Left ventricle myocardium superior (tissue), 1 donor: ENCODE data around the gene ADCY2. TPM values are rescaled to one million over a fixed set of nuclear protein-coding genes. Genes with fewer than 3 reads are reported as not detected.

ENCODE experiments used
- ATAC-seq: fragments of 200-7000 bp; cut with Tn5 transposase; one replicate; pipeline ENCODE4 v1.9.1; 2020; ENCODE audit warnings: mild to moderate bottlenecking, moderate library complexity
- DNase-seq: peaks from one replicate; pipeline ENCODE4 v3.0.0-alpha.2; 2020
- intact Hi-C: fragments of 100-400 bp; cut with micrococcal nuclease; formaldehyde crosslinking; loops from one replicate; pipeline ENCODE4 v1.11.0; 2022
- total RNA-seq: library from RNA; stranded (reverse); fragmentation: NEBNext Ultra II Directional; extraction: Animal tissue kit (Norgen Biotek cat#: 25700); gene quantifications from one replicate; pipeline ENCODE4 v1.2.1, GENCODE V29; 2021
- donor health status: DM: no; HTN: yes; CAD: no; lungs with severe emphysema.

ADCY2 gene
- total RNA-seq, 1 donor from 2014 or later = 0.17 TPM

DNA sequence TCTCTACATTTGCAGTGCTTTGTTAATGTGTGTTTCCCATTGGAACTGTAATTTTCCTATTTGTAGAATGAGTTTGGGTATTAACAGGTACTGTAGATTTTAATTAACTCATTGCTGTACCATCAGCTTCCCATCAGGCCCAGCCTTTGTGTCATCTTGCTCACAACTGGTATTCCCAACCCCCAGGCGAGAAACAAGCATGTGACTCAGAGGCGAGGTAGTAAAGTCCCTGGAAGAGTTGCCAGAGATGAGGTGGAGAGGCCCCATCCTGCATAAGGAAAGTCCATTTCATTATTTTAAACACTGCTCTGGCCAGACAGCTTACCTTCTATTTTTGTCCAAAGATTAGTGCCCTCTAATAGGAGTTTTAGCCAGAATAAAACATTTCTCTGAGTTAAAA lies 29.9 kb downstream of the ADCY2 start:
- ATAC-seq = no peak
- intact Hi-C loops = no loop called here
- no peak for DNase-seq

DNA sequence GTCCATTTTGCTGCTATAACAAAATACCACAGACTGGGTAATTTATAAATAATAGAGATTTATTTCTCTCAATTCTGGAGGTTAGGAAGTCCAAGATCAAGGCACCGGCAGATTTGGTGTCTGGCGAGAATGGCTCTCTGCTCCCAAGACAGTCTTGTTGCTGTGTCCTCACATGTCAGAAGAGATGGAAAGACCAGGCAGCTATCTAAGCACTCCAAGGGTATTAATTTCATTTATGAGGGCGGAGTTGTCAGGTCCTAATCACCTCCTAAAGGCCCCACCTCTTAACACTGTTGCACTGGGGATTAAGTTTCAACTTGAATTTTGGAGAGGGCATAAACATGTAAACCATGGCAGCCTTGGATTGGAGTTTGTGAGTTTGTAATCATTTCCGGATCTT lies 30.3 kb downstream of the ADCY2 start:
- ATAC-seq (no peak), DNase-seq (no peak)
- intact Hi-C loops = no loop called here

DNA sequence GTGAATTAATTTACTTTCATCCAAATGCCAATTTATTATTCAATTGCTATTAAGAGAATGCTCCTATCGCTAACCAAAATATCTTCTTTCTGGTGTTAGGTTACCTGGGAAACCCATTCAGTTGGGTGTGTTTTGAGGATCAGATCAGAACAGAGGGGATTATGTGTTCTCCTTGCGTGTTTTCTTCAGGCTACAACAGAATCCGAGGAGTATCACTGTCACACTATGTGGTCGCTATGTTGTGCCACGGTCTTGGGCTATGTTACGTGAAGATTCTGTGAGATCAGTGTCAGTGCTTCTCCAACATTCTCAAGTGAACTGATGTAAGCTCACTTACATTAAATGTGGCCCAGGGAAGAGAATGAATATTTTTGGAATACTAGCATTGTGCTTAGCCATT lies 39.0 kb downstream of the ADCY2 start:
- intact Hi-C loops = no loop called here

DNA sequence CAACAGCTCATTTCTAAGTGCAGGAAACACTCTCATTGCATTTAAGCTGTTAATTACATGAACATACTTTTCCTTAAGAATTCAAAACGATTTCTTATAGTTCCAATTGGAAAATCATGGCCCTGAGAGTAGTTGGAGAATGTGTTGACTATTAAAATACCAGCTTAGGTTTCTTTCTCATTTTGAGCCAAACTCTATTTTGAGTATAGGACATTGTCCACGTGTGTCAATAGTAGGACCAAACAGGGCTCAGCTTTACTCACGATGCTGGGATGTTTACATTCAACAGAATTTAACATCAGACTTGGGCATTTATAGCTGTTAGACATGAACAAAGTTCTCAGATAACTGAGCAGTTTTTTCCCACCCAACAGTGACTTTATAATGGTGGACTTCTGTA lies 39.6 kb downstream of the ADCY2 start:
- ATAC-seq = no peak
- no peak for DNase-seq
- intact Hi-C loops = no loop called here

More for the DNA sequence above, 39.0 kb downstream of the ADCY2 start:
- DNase-seq (no peak), ATAC-seq (no peak)

DNA sequence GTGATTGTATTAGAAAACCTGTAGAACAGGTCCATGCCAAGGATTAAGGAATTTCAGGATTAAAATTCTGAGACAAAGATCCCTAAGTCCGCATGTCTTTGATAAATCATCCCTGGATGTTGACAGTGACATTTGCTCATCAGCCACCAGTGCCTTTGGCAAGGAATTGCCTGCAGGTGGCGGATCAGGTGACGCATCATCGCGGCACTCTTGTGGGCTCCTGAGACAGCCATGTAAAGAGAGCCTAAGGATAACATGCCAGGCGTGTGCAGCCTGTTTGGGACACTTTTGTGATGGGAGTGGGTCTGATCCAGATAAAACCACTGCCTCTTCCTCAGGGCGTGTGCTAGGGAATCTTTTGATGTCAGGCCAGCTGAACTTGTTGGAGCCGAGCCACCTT lies 40.6 kb downstream of the ADCY2 start:
- no peak for ATAC-seq
- DNase-seq = no peak
- intact Hi-C loops = no loop called here

DNA sequence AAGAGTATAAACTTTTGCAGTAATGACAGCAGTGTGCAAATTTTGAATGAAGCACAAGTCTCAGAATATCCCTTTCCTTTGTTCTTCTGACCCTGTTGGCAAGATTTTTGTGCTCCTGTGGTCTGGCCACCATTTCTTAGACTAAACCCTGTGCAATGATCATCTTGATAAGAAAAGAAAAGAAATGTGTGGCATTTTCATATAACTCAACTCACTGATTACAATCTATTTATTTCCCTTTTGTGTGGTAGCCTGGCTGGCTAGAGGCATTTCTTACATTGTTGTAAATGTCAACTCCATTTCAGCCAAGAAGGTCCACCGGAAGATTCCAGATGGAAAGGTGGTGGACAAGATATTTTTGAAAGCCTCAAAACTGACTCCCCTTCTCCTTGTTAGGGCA lies 41.9 kb downstream of the ADCY2 start:
- DNase-seq (no peak), ATAC-seq (no peak)
- intact Hi-C loops = no loop called here

DNA sequence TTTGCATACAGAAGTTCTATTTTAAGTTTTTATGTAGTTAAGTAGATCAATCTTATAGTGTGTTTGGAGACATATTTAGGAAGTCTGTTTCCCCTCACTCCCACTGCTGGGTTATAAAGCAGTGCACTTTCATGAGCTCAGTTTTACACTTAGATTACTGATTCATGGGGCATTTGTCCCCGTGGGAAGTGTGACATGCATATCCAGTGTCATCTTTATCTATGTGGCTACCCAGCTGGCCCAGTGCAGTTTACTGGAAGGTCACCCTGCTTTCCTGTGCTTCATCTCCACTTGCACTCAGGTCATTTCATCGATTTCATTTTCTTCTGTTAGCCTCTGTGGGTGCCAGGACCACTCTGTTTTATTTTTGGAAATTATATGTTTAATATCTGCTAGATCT lies 49.1 kb downstream of the ADCY2 start:
- intact Hi-C loops = no loop called here
- ATAC-seq (no peak), DNase-seq (no peak)

DNA sequence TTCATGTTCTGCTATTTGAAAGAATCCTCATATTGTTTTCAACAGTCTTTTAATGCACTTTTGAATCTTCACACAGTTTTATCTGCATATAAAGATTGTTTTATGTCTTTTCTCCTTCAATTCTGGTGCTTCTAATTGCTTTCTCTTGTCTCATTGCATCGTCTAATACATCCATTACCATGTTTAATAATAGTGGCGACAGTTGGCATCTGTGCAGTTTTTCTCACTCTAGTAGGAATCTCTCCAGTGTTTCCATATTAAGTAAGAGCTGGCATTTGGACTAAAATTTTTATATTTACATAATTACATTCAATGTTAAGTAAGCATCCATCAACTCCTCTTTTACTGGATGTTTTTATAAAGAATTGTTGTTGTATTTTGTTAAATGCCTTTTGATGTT lies 49.9 kb downstream of the ADCY2 start:
- intact Hi-C loops = no loop called here

DNA sequence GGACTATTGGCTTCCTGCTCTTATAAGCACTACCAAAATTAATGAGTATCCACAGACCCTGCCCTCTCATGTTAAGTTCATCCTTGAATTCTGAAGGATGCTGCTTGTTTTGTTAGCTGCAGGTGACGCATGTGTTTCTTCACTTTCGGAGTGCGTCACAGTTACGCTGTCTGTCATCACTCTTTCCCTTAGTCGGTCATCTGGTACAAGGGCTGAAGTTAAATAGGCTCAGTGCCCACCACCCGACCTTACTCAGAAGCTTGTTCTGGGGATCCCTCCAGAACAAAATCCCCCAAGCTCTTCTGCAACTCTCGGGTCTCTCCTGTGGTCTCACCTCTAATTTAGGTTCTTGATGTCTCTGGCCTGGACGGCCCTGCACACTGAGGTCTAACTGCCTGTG lies 51.0 kb downstream of the ADCY2 start:
- ATAC-seq (no peak), DNase-seq (no peak)
- intact Hi-C loops = no loop called here

More for the DNA sequence above, 49.9 kb downstream of the ADCY2 start:
- no peak for DNase-seq
- no peak for ATAC-seq

DNA sequence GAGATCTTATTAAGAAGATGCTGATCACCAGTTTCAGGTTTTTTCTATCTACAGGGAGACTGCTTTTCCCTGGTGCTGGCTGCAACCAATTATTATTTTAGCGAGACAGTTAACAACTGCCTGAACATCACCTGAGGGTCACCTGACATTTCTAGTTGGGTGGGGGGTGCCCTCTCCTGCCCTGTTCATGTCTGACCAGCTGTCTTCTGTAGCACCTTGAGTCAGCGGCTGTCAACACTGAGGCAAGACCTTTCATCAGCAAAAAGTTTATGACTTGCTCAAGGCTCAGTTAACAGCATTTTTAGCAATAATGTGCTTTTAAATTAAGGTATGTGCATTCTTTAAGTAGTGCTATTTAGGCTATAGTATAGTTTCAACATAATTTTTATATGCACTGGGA lies 58.0 kb downstream of the ADCY2 start:
- DNase-seq (no peak), ATAC-seq (no peak)

DNA sequence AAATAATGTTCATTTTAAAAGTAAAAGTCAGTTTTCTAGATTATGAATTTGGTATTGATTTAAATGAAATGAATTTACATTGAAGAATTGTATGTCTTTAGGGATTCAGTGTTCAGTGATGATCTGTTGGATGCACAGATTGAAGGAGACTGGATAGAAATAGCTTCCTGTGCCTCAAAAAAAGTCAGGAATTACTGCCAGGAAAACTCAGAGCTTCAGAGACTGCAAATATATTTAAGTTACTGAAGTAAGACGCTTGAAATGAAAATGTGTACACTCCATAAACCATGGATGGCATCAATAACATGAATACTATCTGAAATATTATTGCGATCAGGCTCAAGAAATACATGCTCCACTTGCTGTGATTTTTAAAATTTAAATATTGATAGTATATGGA lies 60.3 kb downstream of the ADCY2 start:
- intact Hi-C loops = no loop called here
- DNase-seq (no peak), ATAC-seq (no peak)

More for the DNA sequence above, 58.0 kb downstream of the ADCY2 start:
- intact Hi-C loops = no loop called here

DNA sequence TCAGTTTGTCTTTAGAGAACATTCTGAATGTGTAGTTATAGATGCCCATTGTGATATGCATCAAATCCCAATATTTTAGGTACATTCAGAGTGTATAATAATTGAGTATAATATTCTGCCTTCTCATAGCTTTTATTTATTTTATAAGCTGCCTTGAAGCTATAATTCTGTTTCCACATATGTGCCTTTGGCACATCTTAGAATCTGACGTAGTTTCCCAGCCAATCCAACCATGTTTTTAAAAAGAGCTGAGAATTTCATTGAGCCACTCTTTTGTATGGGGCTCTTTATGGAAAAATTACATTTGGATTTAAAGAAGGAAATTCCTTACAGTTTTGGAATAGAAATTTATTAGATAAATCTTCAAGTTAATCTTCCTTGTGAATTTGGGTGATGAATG lies 65.4 kb downstream of the ADCY2 start:
- no peak for DNase-seq
- intact Hi-C loops = no loop called here
- ATAC-seq = no peak

DNA sequence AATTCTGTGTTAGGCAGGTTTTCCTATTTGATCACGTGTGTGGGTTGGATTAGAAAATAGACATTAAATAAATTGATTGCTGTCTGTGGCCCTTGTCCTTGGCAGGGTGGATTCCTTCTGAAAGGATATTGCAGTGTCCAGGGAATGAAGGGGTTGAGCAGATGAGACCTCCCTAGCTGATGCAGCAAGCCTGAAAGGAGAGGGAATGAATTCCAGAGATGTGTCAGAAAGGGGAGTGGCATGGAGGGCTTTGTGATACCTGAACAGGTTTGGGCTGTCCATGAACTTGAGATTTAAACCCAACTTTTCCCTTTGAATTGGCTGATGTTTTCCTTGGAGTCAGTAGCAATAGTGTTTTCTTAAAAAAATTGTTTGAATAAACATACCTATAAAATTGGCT lies 66.8 kb downstream of the ADCY2 start:
- no peak for DNase-seq
- intact Hi-C loops = no loop called here
- ATAC-seq = no peak

DNA sequence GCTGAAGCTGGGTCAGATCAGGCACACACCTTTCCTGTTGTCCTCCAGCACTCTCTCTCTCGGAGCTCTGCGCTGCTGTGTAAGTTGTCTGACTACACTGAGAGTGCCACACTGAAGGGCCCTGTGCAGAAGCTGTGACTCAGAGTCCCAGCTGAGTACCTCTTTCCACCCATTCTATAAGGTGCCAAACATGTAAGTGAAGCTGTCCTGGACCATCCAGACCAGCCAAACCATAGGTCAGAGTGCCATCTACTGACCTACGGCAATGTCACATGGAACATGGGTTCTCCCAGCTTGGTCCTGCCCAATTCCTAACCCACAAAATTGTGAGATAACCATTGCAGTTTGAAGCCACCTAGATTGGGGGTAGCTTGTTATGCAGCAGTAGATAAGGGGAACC lies 68.2 kb downstream of the ADCY2 start:
- ATAC-seq = no peak
- DNase-seq = no peak
- intact Hi-C loops = no loop called here

DNA sequence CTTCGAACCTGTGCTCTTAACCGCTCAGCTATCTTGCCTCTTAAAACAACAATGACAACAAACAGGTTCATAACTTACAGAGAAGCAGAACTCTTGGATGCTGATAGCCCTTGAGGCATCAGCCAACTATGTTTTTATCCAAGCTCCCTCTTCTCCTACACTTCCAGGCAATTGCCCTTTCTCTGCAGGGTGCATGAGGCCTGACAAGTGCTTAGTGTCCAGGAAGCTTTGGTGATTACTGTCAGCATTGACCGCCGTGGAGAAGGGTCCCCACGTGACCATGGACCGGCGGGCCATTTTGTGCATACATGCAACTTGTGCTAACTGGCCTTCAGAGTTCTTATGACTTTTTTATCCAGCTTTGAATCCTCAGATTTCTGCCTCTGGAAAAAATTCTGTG lies 71.2 kb downstream of the ADCY2 start:
- no peak for DNase-seq
- intact Hi-C loops = no loop called here
- no peak for ATAC-seq

DNA sequence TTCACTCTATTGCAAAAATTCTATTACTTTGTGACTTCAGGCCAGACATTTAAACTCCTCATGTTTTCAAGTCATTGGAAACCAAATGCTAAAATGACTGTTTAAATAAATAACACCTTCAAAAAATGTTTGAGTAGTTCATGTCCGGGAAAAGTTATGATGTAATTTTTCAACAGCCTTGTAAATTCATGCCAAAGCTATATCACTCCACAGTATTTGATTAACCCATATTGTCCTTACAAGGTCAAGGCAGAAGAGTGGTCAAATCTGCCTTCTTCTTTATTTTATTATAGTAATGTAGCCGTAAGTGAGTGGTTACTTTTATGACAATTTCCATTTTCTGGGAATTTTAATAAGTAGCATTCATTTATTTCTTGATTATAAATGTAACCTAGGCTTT lies 72.8 kb downstream of the ADCY2 start:
- ATAC-seq (no peak), DNase-seq (no peak)
- intact Hi-C loops = no loop called here

DNA sequence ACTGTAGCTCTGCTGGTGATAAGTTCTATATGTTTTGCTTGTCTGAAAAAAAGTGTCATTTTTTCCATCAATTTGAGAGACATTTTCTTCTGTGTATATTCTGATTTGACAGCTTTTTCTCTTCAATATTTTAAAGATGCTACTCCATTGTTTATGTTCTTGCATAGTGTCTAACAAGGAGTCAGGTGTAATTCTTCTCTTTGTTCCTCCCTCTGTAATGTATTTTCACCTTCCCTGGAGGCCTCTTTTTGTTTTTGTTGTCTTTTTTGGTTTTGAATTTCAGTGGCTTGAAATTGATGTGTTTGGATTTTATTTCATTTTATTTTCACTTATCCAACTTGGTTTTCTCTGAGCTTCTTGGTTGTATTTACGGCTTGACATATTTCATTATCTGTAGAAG lies 75.8 kb downstream of the ADCY2 start:
- ATAC-seq (no peak), DNase-seq (no peak)
- intact Hi-C loops = no loop called here

DNA sequence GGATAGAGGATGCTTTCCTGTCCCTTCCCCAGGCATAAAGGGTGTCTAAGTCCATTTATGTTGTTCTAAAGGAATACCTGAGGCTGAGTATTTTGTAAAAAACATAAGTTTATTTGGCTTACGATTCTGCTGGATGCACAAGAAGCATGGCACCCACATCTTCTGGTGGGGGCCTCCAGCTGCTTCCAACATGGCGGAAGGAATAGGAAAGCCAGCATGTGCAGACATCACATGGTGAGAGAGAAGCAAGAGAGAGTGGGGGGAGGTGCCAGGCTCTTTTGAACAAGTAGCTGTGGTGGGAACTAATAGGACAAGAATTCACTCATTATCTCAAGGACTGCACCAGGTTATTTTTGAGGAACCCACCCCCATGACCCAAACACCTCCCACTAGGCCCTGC lies 77.2 kb downstream of the ADCY2 start:
- DNase-seq = no peak
- intact Hi-C loops = no loop called here
- no peak for ATAC-seq

DNA sequence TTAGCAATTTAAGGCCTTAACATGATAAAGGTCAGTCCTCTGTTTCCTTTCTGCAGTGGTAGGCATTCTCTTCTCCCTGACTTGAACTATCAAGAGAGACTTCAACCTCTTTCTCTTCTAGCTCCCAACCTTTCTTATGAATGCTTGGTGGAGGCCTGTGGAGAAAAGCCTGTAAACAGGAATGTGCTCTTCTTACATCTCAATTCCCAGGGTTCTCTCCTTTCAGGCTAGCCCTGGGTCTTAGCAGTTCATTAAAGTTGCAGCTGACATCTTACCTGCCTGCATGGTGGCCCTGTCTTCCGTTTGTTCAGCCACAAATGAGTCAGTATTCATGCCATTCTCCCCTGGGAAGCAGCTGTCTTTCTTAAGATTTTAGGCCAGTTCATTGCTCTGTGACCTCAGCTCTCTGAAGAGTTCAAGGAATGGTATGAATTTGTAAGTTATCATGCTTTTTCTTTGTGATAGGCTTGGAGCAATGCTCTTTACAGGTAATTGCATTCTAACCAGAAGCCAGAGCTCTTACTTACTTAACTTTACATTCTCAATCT lies 77.8 kb downstream of the ADCY2 start:
- DNase-seq (no peak), ATAC-seq (no peak)
- intact Hi-C loops = no loop called here

DNA sequence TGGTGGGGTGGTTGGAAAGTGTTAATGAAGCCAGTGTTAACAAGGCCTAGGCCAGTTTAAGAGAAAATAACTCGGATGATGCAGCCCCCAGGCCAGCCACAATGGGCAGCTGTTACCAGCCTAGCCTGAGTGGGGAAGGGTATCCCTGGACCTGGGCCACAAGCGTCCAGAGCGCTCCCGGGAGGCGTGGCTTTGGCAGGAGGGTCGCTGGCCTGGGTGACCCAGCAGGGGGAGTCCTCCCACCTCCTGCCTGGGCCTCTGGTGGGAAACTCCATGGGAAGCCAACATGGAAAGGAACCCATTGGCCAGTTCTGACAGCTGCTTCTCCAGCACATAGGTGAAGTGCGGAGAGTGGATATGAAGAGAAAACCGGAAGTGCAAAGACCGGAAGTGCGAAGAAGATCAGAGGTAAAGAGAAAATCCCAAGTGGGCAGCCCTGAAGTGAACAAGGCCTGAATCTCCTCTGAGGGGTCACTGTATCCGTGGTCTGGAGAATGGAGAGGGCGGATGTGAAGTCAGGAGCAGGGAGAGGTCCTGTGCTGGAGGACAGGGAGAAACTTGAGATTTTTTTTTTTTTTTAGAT lies 79.0 kb downstream of the ADCY2 start:
- DNase-seq (no peak), ATAC-seq (no peak)
- intact Hi-C loops = no loop called here

DNA sequence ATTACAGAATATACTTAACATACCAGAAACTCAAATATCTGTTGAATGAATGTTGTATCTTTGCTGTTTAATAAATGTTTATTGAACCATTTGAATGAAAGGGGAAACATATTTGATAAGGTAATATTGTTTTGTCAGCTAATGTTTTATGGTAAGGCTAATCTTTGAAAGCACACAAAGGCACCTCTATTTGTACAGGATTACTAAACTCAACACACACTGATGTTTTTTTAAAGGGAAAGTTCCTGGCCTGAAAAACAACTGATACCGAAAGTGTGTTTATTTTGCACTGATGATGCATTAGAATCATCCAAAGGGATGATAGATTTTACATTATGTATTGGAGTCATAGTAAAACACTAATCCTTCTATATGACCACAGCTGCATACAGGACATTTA lies 82.5 kb downstream of the ADCY2 start:
- intact Hi-C loops = no loop called here
- ATAC-seq (no peak), DNase-seq (no peak)

DNA sequence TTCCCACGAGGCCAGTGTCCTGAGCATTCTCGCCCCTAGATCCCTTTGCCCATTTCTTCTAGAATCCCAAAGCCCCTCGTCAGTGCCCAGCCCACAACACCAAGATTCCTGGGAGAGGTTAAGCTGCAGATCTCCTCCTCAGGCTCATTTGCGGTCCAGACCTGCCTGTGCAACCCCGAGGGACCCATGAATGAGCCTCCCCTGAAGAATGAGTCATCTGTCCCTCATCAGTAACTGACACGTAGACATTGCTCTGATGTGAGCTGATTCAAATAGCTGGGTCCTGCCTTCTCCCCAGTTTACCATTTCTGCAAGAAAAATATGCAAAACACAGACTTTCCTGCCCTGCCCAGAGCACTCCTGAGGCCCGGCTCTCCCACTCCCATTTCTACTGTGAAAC lies 92.8 kb downstream of the ADCY2 start:
- DNase-seq = no peak
- intact Hi-C loops = no loop called here
- ATAC-seq = no peak
